OCI-LY1 (cell line): ENCODE results near the gene SOX13.

Source experiments
- H2AFZ ChIP-seq: fragments of 200-600 bp; sonication (generic), shearing (Covaris generic); 2 replicates; pipeline ENCODE4 v1.6.0; 2014; ENCODE audit warnings: antibody characterized with exemption, mild to moderate bottlenecking, low read length
- H3F3A ChIP-seq: fragments of 200-600 bp; sonication (generic), shearing (Covaris generic); 2 replicates; pipeline ENCODE4 v1.6.0; 2014; ENCODE audit warnings: mild to moderate bottlenecking, antibody characterized with exemption, low read length, moderate library complexity; ENCODE audit not compliant: insufficient read depth
- H3K27ac ChIP-seq: fragments of 200-600 bp; sonication (generic); 2 replicates; pipeline ENCODE4 v1.5.1; 2014; ENCODE audit warnings: low read length, mixed run types, mild to moderate bottlenecking, low read depth; ENCODE audit not compliant: poor library complexity, severe bottlenecking
- H3K27me3 ChIP-seq: fragments of 200-600 bp; sonication (generic); 2 replicates; pipeline ENCODE4 v1.6.0; 2014; ENCODE audit warnings: antibody characterized with exemption, mild to moderate bottlenecking, low read length, moderate library complexity; ENCODE audit not compliant: insufficient read depth
- H3K36me3 ChIP-seq: fragments of 200-600 bp; sonication (generic); 2 replicates; pipeline ENCODE4 v1.6.1; 2014; ENCODE audit warnings: mild to moderate bottlenecking, antibody characterized with exemption, low read length, moderate library complexity, mixed read lengths; ENCODE audit not compliant: insufficient read depth
- H3K4me1 ChIP-seq: fragments of 200-600 bp; sonication (generic); 2 replicates; pipeline ENCODE4 v1.5.1; 2014; ENCODE audit warnings: mild to moderate bottlenecking, low read length, moderate library complexity; ENCODE audit not compliant: insufficient read depth, severe bottlenecking
- H3K4me2 ChIP-seq: fragments of 200-600 bp; sonication (generic), shearing (Covaris generic); 2 replicates; pipeline ENCODE4 v1.6.1; 2014; ENCODE audit warnings: low read length
- H3K4me3 ChIP-seq: fragments of 200-600 bp; sonication (generic); 2 replicates; pipeline ENCODE4 v1.5.1; 2014; ENCODE audit warnings: low read length, low read depth, mild to moderate bottlenecking, mixed read lengths; ENCODE audit not compliant: poor library complexity, severe bottlenecking
- H3K79me2 ChIP-seq: fragments of 200-600 bp; shearing (Covaris generic); 2 replicates; pipeline ENCODE4 v1.6.1; 2016; ENCODE audit warnings: mixed run types, low read length, mixed read lengths; ENCODE audit not compliant: insufficient read depth
- H3K9ac ChIP-seq: fragments of 200-600 bp; sonication (generic), shearing (Covaris generic); 2 replicates; pipeline ENCODE4 v1.6.1; 2014; ENCODE audit warnings: mild to moderate bottlenecking, low read length, mixed read lengths
- H3K9me2 ChIP-seq: fragments of 200-600 bp; sonication (generic), shearing (Covaris generic); 2 replicates; pipeline ENCODE4 v1.6.1; 2014; ENCODE audit warnings: low read depth, mild to moderate bottlenecking, low read length, mixed read lengths
- H3K9me3 ChIP-seq: fragments of 200-600 bp; shearing (Covaris generic); 2 replicates; pipeline ENCODE4 v1.6.1; 2014; ENCODE audit warnings: low read length, mixed read lengths
- H4K20me1 ChIP-seq: fragments of 200-600 bp; sonication (generic), shearing (Covaris generic); 2 replicates; pipeline ENCODE4 v1.6.0; 2016; ENCODE audit warnings: mild to moderate bottlenecking, low read length; ENCODE audit not compliant: insufficient read depth
- CTCF ChIP-seq: fragments of 200-600 bp; sonication (generic), shearing (Covaris generic); IDR thresholded peaks from 2 replicates; pipeline ENCODE4 v1.5.1; 2017; ENCODE audit warnings: mild to moderate bottlenecking, antibody characterized with exemption, low read length, moderate library complexity, mixed read lengths
- EZH2 ChIP-seq: fragments of 200-600 bp; sonication (generic), shearing (Covaris generic); IDR thresholded peaks from 2 replicates; pipeline ENCODE4 v1.8.0; 2017; ENCODE audit warnings: borderline replicate concordance, mixed run types, mild to moderate bottlenecking, antibody characterized with exemption, low read length, moderate library complexity, mixed read lengths

SOX13 gene

GRCh38 chr1:204147406-204148383, 74.8 kb downstream of the SOX13 start:
- H3K4me3 ChIP-seq = no peak overlapping the region
- TF ChIP-seq EZH2 (no peak), CTCF (no peak)
- no peaks in the 10 kb centered on the region for H3K9me3 ChIP-seq
- H3K4me1 ChIP-seq = no peaks in the 10 kb centered on the region
- no peak overlapping the region for H3K27ac ChIP-seq
- no peaks in the 10 kb centered on the region for H4K20me1 ChIP-seq
- H3K9me2 ChIP-seq = no peaks in the 10 kb centered on the region
- H3K27me3 ChIP-seq = no peaks in the 10 kb centered on the region
- H3K36me3 ChIP-seq = no peaks in the 10 kb centered on the region
- no peak overlapping the region for H3K9ac ChIP-seq
- no peaks in the 10 kb centered on the region for H3K79me2 ChIP-seq
- H3F3A ChIP-seq = no peaks in the 10 kb centered on the region
- H3K4me2 ChIP-seq = no peak overlapping the region
- no peak overlapping the region for H2AFZ ChIP-seq

DNA sequence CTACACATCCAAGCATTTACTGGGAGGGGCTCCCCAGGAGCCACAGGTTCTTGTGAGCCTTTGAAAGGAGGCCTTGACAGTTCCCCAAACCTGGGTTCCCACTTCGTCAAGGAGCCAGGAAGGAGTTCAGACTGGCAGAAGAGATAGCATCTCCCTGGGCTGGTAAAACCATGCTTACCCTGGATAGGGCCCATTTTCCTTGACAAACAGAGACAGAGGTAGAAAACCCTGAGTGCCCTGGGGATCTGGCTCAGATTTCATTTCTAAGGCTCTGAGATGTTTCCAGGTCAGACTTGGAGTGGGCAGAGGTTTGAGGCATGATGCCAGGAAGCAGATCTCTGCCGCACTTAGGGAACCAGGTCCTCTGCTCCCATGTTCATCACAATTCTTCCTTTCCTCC, 76.2 kb downstream of the SOX13 start:
- Histone ChIP-seq H3K9me2 (no peaks in the 10 kb centered on the region), H3K27me3 (no peaks in the 10 kb centered on the region), H3K9me3 (no peaks in the 10 kb centered on the region), H3K9ac (no peak overlapping the region), H4K20me1 (no peaks in the 10 kb centered on the region), H2AFZ (no peak overlapping the region), H3K79me2 (no peaks in the 10 kb centered on the region), H3K27ac (no peak overlapping the region), H3F3A (no peaks in the 10 kb centered on the region), H3K36me3 (no peaks in the 10 kb centered on the region), H3K4me3 (no peak overlapping the region), H3K4me2 (no peak overlapping the region), H3K4me1 (no peaks in the 10 kb centered on the region)
- TF ChIP-seq EZH2 (no peak), CTCF (no peak)

GRCh38 chr1:204149635-204150565, 77.0 kb downstream of the SOX13 start:
- Histone ChIP-seq H3K4me2 (no peak overlapping the region), H3K36me3 (no peaks in the 10 kb centered on the region), H3K4me1 (no peaks in the 10 kb centered on the region), H3K27me3 (no peaks in the 10 kb centered on the region), H3K4me3 (no peak overlapping the region), H3K79me2 (no peaks in the 10 kb centered on the region), H3K9ac (no peak overlapping the region), H2AFZ (no peak overlapping the region), H3K9me3 (no peaks in the 10 kb centered on the region), H3F3A (no peaks in the 10 kb centered on the region), H4K20me1 (no peaks in the 10 kb centered on the region), H3K9me2 (no peaks in the 10 kb centered on the region), H3K27ac (no peak overlapping the region)
- TF ChIP-seq EZH2 (no peak), CTCF (no peak)
